HUES64 (cell line): ENCODE data around the gene XIRP2.

ENCODE experiments used
- H3K27ac ChIP-seq: 2 replicates; pipeline ENCODE4 v1.7.0; 2013; ENCODE audit warnings: low read depth, low read length, inconsistent platforms
- H3K27me3 ChIP-seq: 2 replicates; pipeline ENCODE4 v1.6.1; 2013; ENCODE audit warnings: mild to moderate bottlenecking, low read length; ENCODE audit not compliant: insufficient read depth
- H3K36me3 ChIP-seq: 2 replicates; pipeline ENCODE4 v1.6.1; 2013; ENCODE audit warnings: mild to moderate bottlenecking, low read length; ENCODE audit not compliant: insufficient read depth
- H3K4me1 ChIP-seq: 2 replicates; pipeline ENCODE4 v1.6.1; 2013; ENCODE audit warnings: mild to moderate bottlenecking, low read length, moderate library complexity; ENCODE audit not compliant: insufficient read depth
- H3K4me3 ChIP-seq: 2 replicates; pipeline ENCODE4 v1.5.1; 2013; ENCODE audit warnings: mild to moderate bottlenecking, low read length, moderate library complexity
- H3K9ac ChIP-seq: 2 replicates; pipeline ENCODE4 v1.6.1; 2013; ENCODE audit warnings: mild to moderate bottlenecking, low read depth, low read length
- H3K9me3 ChIP-seq: 2 replicates; pipeline ENCODE4 v1.6.1; 2013; ENCODE audit warnings: low read depth, low read length; ENCODE audit not compliant: insufficient read depth
- WGBS: fragments of 150-250, 120-280 bp; methylation state at CpG from one replicate; pipeline ENCODE4 v1.1.7; 2013; ENCODE audit warnings: missing lambda C conversion rate; 5-methylcytosine and 5-hydroxymethylcytosine counted together

The XIRP2 gene

DNA sequence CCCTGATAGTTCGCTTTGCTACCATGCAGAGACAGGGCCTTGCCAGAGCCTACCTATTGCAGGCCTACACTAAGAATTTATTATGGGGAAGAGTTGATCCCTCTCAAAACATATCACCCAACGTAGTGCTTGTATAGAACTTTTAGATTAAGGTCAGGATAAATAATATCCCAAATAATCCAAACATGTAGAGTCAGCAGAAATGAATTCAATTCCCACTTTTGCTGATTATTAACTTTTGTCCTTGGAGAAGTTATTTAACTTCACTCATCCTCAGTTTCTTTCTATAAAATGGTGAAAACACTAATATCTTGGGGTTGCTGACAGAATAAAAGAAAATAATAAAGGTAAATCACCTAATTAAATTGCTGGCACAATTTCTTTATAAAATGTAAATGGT is 294.1 kb downstream of the XIRP2 start:
- WGBS = 90% methylated on average over 1 of the region's 2 CpGs

GRCh38 chr2:167183931-167184330 is 295.7 kb downstream of the XIRP2 start:
- H3K4me3 ChIP-seq = no peak overlapping the region
- H3K9me3 ChIP-seq = no peaks in the 10 kb centered on the region
- H3K4me1 ChIP-seq = no peaks in the 10 kb centered on the region
- no peaks in the 10 kb centered on the region for H3K27me3 ChIP-seq
- no peak overlapping the region for H3K9ac ChIP-seq
- H3K36me3 ChIP-seq = no peaks in the 10 kb centered on the region
- 97% methylated on average over 3 of the region's 3 CpGs for WGBS
- no peak overlapping the region for H3K27ac ChIP-seq

More for the DNA sequence above, 294.1 kb downstream of the XIRP2 start:
- Histone ChIP-seq H3K27ac (no peak overlapping the region), H3K36me3 (no peaks in the 10 kb centered on the region), H3K4me3 (no peak overlapping the region), H3K27me3 (no peaks in the 10 kb centered on the region), H3K9me3 (no peaks in the 10 kb centered on the region), H3K4me1 (no peaks in the 10 kb centered on the region), H3K9ac (no peak overlapping the region)

GRCh38 chr2:167186465-167186864 is 298.2 kb downstream of the XIRP2 start:
- H3K4me1 ChIP-seq = no peaks in the 10 kb centered on the region; the same call in 1 of the 2 replicates
- 93% methylated on average over 2 of the region's 2 CpGs for WGBS
- no peaks in the 10 kb centered on the region for H3K36me3 ChIP-seq
- H3K27ac ChIP-seq = no peak overlapping the region
- no peaks in the 10 kb centered on the region for H3K9me3 ChIP-seq
- no peak overlapping the region for H3K9ac ChIP-seq
- no peaks in the 10 kb centered on the region for H3K27me3 ChIP-seq
- no peak overlapping the region for H3K4me3 ChIP-seq

DNA sequence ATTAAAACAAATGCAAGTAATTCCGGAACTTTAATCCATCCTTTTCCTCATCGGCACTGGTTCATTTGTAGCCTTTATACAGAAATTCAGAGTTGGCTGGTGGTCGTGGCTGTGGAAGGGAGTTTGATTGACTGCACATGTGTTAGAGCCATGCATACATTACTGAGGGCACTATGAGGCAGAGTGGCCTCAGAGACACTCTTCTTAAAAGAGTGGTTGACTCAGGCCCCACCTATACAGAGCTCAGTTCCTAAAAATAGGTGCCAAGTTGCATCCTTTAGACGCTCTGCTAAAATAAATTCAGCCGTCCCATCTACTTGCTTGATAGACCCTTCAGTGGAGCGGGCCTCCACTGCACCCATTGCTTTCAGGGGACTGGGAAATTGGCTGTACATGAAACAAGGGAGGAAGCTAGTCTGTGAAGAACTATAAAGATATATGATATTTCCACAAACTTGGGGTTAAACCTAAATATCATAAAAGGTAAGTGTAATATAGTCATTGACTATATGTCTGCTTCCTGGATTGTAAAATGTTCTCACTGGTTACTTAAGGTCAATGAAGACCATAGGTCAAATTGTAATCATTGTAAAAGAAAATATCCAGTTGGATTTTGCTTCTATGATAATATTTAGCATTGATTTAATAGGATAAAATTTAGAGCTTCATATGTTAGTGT is 298.9 kb downstream of the XIRP2 start:
- no peaks in the 10 kb centered on the region; the same call in 1 of the 2 replicates for H3K4me1 ChIP-seq
- H3K27me3 ChIP-seq = no peaks in the 10 kb centered on the region
- H3K4me3 ChIP-seq = no peak overlapping the region
- WGBS = 93% methylated on average over 6 of the region's 6 CpGs
- no peak overlapping the region for H3K27ac ChIP-seq
- H3K9ac ChIP-seq = no peak overlapping the region
- H3K9me3 ChIP-seq = no peaks in the 10 kb centered on the region
- H3K36me3 ChIP-seq = no peaks in the 10 kb centered on the region

- Histone ChIP-seq H3K9ac (no peak overlapping the region), H3K4me1 (no peaks in the 10 kb centered on the region; the same call in 1 of the 2 replicates), H3K27ac (no peak overlapping the region), H3K4me3 (no peak overlapping the region), H3K36me3 (no peaks in the 10 kb centered on the region), H3K27me3 (no peaks in the 10 kb centered on the region), H3K9me3 (no peaks in the 10 kb centered on the region)
- WGBS = 73% methylated on average over 2 of the region's 5 CpGs
Measured at GRCh38 chr2:167187978-167188967, 300.0 kb downstream of the XIRP2 start.

DNA sequence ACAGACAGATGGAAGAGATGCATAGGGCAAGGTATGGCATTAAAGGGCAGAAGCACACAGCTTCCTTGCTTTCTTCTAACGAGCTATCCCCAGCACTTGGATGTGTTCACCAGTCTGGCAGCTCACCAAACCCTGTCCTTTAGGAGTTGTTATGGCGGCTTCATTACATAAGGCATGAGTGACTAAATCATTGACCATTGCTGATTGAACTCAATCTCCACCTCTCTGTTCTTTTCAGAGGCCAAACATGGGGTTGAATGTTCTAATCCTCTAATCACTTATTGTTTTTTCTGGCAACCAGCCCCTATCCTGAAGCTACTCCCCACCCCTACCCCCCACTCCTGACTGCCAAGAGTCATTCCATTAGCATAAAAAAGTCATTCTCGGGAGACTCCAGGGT is 301.8 kb downstream of the XIRP2 start:
- Histone ChIP-seq H3K9me3 (no peaks in the 10 kb centered on the region), H3K4me3 (no peak overlapping the region), H3K9ac (no peak overlapping the region), H3K27ac (no peak overlapping the region), H3K4me1 (no peaks in the 10 kb centered on the region; the same call in 1 of the 2 replicates), H3K27me3 (no peaks in the 10 kb centered on the region), H3K36me3 (no peaks in the 10 kb centered on the region)
- 82% methylated on average over 3 of the region's 3 CpGs for WGBS

GRCh38 chr2:167191588-167191987 is 303.3 kb downstream of the XIRP2 start:
- H3K27me3 ChIP-seq = no peaks in the 10 kb centered on the region
- H3K36me3 ChIP-seq = no peaks in the 10 kb centered on the region
- no peak overlapping the region for H3K4me3 ChIP-seq
- WGBS = 100% methylated on average over 3 of the region's 3 CpGs
- no peak overlapping the region for H3K27ac ChIP-seq
- H3K4me1 ChIP-seq = no peaks in the 10 kb centered on the region; the same call in 1 of the 2 replicates
- H3K9me3 ChIP-seq = no peaks in the 10 kb centered on the region
- H3K9ac ChIP-seq = no peak overlapping the region

DNA sequence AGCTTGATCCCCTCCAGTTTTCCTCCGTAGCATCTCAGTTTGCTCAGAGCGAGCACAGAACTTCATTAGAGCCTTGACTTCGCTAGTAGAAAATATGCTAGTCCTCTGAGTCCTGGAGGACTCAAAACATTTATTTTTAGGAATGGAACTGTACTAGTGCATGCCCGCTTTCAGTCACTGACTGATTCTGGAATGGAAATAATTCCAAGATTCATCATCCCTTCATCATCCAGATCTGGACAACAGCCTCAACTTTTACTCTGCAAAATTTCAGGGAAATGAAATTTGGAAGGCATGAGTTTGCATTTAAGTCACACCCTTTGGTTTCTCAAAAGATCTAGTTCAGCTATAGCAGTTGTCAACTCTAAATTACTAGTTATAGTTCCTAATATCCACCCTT is 304.6 kb downstream of the XIRP2 start:
- Histone ChIP-seq H3K36me3 (no peaks in the 10 kb centered on the region), H3K4me1 (no peaks in the 10 kb centered on the region; the same call in 1 of the 2 replicates), H3K4me3 (no peak overlapping the region), H3K9me3 (no peaks in the 10 kb centered on the region), H3K9ac (no peak overlapping the region), H3K27me3 (no peaks in the 10 kb centered on the region), H3K27ac (no peak overlapping the region)
- WGBS = 94% methylated on average over 4 of the region's 4 CpGs

DNA sequence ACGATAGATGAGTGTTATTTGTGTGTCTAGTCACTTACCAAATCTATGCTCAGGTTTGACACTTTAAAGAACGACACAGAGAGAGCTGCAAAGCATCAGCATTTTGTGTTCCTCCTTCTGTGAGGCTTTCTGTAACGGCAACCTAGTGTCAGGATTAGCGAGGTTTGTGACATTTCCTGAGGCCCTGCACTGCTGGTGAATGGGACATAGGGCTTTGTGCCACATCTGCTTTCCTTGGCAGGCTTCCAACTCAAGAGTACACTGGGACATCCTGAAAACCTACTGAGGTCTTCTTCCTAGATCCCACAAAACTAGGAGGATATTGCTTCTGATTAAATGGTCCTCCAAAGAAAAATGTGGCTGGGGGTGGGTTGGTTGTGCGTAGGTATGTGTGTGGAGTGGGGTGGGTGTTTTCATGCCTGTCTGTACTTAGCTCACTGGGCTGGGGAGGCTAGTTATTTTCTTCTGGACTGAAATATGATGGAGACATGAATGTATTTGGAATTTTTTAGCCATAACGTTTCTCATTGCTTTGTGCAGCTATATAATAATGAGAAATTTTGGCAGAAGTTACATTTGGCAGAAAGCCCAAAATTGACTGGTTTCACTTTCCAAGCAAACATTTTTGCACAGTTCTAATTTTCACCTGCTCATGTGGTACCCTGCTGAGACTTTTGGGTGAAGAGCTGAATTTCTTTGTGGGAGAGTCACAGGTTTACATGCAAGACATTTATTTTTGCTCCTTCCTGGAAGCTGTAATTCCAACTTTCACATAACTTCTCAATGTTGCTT is 308.4 kb downstream of the XIRP2 start:
- no peak overlapping the region for H3K27ac ChIP-seq
- no peaks in the 10 kb centered on the region for H3K4me1 ChIP-seq
- no peak overlapping the region for H3K9ac ChIP-seq
- no peaks in the 10 kb centered on the region for H3K27me3 ChIP-seq
- WGBS = 90% methylated on average over 6 of the region's 6 CpGs
- no peaks in the 10 kb centered on the region for H3K9me3 ChIP-seq
- no peaks in the 10 kb centered on the region for H3K36me3 ChIP-seq
- no peak overlapping the region for H3K4me3 ChIP-seq

DNA sequence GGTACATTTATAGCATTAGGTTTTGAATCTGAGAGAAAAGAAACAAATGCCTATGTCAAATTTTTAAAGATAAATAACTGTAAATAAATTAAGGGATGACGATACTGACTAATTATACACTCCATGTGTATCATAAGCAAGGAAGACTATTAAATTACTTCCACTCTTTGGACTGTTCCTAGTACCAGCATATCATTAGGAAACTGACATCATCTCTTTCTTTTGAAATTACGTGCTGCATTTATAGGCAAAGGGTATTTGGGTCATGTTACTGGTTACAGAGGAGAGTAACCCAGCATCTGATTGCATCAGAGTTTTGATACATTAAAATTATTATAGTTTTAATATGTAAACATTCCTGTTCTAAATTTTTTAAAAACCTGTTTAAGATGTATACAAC is 309.7 kb downstream of the XIRP2 start:
- Histone ChIP-seq H3K27ac (no peak overlapping the region), H3K4me1 (no peaks in the 10 kb centered on the region), H3K9ac (no peak overlapping the region), H3K27me3 (no peaks in the 10 kb centered on the region), H3K9me3 (no peaks in the 10 kb centered on the region), H3K36me3 (no peaks in the 10 kb centered on the region), H3K4me3 (no peak overlapping the region)
- WGBS = 100% methylated on average over 1 of the region's 2 CpGs

DNA sequence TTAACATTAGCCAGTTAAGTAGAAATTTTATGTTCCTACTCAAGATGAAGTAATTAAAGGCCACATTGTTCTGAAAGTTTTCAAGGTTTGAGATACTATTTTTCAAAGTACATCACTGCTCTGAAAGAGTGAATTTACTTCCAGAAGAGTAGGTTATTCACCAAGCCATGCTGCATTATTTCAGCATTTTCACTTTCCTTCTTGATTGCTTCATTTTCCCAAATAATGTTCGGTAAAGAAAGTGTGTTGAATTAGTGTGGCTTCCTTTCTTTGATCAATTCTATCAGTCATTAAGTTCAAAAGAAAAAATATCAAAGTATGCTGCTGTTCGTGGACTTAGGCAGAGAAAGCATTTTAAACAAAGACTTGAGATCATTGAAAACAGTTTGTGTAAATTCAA is 310.3 kb downstream of the XIRP2 start:
- no peaks in the 10 kb centered on the region for H3K4me1 ChIP-seq
- no peak overlapping the region for H3K9ac ChIP-seq
- 73% methylated on average over 1 of the region's 2 CpGs for WGBS
- no peaks in the 10 kb centered on the region for H3K9me3 ChIP-seq
- H3K27ac ChIP-seq = no peak overlapping the region
- H3K4me3 ChIP-seq = no peak overlapping the region
- H3K36me3 ChIP-seq = no peaks in the 10 kb centered on the region
- no peaks in the 10 kb centered on the region for H3K27me3 ChIP-seq
